MM.1S (cell line): ENCODE results near the gene SDF2L1.

Experiments used
- DNase-seq: peaks from one replicate; pipeline ENCODE4 v3.0.0-alpha.2; 2015
- H2AFZ ChIP-seq: fragments of 300-600 bp; sonication (generic); 2 replicates; pipeline ENCODE4 v1.6.0; 2016; ENCODE audit warnings: antibody characterized with exemption, low read length
- H3F3A ChIP-seq: fragments of 300-600 bp; sonication (generic); 2 replicates; pipeline ENCODE4 v1.6.1; 2016; ENCODE audit warnings: mild to moderate bottlenecking, antibody characterized with exemption, low read length, moderate library complexity, mixed read lengths; ENCODE audit not compliant: insufficient read depth
- H3K27ac ChIP-seq: fragments of 300-600 bp; sonication (generic); 2 replicates; pipeline ENCODE4 v1.5.1; 2016; ENCODE audit warnings: mild to moderate bottlenecking, low read length
- H3K27me3 ChIP-seq: fragments of 300-600 bp; sonication (generic); replicated peaks from 2 replicates; pipeline ENCODE4 v1.6.0; 2016; ENCODE audit warnings: low read length; ENCODE audit not compliant: insufficient read depth
- H3K36me3 ChIP-seq: fragments of 300-600 bp; sonication (generic); replicated peaks from 2 replicates; pipeline ENCODE4 v1.6.1; 2016; ENCODE audit warnings: mild to moderate bottlenecking, low read length, mixed read lengths; ENCODE audit not compliant: insufficient read depth
- H3K4me1 ChIP-seq: fragments of 300-600 bp; sonication (generic); 2 replicates; pipeline ENCODE4 v1.6.1; 2016; ENCODE audit warnings: low read length, mixed read lengths
- H3K4me2 ChIP-seq: fragments of 300-600 bp; sonication (generic); 2 replicates; pipeline ENCODE4 v1.6.0; 2016; ENCODE audit warnings: low read depth, low read length
- H3K4me3 ChIP-seq: fragments of 300-600 bp; sonication (generic); 2 replicates; pipeline ENCODE4 v1.5.1; 2016; ENCODE audit warnings: low read length, mixed read lengths
- H3K79me2 ChIP-seq: fragments of 300-600 bp; sonication (generic); 2 replicates; pipeline ENCODE4 v1.6.1; 2016; ENCODE audit warnings: mixed run types, low read length, mixed read lengths
- H3K9ac ChIP-seq: fragments of 300-600 bp; sonication (generic); 2 replicates; pipeline ENCODE4 v1.6.1; 2016; ENCODE audit warnings: low read length, mixed read lengths
- H3K9me2 ChIP-seq: fragments of 300-600 bp; sonication (generic); replicated peaks from 2 replicates; pipeline ENCODE4 v1.6.1; 2016; ENCODE audit warnings: mild to moderate bottlenecking, low read length, mixed read lengths; ENCODE audit not compliant: insufficient read depth
- H3K9me3 ChIP-seq: fragments of 300-600 bp; sonication (generic); replicated peaks from 2 replicates; pipeline ENCODE4 v1.6.1; 2016; ENCODE audit warnings: mild to moderate bottlenecking, low read length, mixed read lengths; ENCODE audit not compliant: insufficient read depth
- H4K20me1 ChIP-seq: fragments of 300-600 bp; sonication (generic); 2 replicates; pipeline ENCODE4 v1.6.1; 2016; ENCODE audit warnings: mild to moderate bottlenecking, low read length, moderate library complexity, mixed read lengths; ENCODE audit not compliant: insufficient read depth
- CTCF ChIP-seq: fragments of 300-600 bp; sonication (generic); IDR thresholded peaks from 2 replicates; pipeline ENCODE4 v1.5.1; 2016; ENCODE audit warnings: antibody characterized with exemption, low read length, mixed read lengths
- EZH2 ChIP-seq: fragments of 300-600 bp; sonication (generic); optimal IDR thresholded peaks from 2 replicates; pipeline ENCODE3; 2017; ENCODE audit warnings: low read depth, mild to moderate bottlenecking, antibody characterized with exemption, low read length, mixed read lengths
- EZH2phosphoT487 ChIP-seq: fragments of 300-600 bp; sonication (generic); IDR thresholded peaks from 2 replicates; pipeline ENCODE4 v1.6.1; 2018; ENCODE audit warnings: antibody characterized with exemption, low read length

SDF2L1 gene

GRCh38 chr22:21682385-21683175 is 40.5 kb downstream of the SDF2L1 start:
- Histone ChIP-seq H3K36me3 (no peaks in the 10 kb centered on the region; the same call in 1 of the 2 replicates), H3K9me3 (no peaks in the 10 kb centered on the region), H2AFZ (no peak overlapping the region), H3F3A (no peaks in the 10 kb centered on the region), H4K20me1 (no peaks in the 10 kb centered on the region), H3K9me2 (no peaks in the 10 kb centered on the region), H3K4me2 (no peak overlapping the region), H3K4me3 (no peak overlapping the region), H3K4me1 (no peaks in the 10 kb centered on the region), H3K9ac (no peak overlapping the region), H3K27ac (no peak overlapping the region), H3K27me3 (no peaks in the 10 kb centered on the region), H3K79me2 (no peaks in the 10 kb centered on the region)
- TF ChIP-seq EZH2 = no peak
- no peak for TF ChIP-seq CTCF
- TF ChIP-seq EZH2phosphoT487 = no peak
- no peak for DNase-seq

- no peaks in the 10 kb centered on the region; the same call in 1 of the 2 replicates for H3K36me3 ChIP-seq
- H3K4me1 ChIP-seq = no peaks in the 10 kb centered on the region
- H3K4me3 ChIP-seq = no peak overlapping the region
- H3K27me3 ChIP-seq = no peaks in the 10 kb centered on the region
- H3K9me3 ChIP-seq = no peaks in the 10 kb centered on the region
- DNase-seq = no peak
- no peak overlapping the region for H2AFZ ChIP-seq
- no peak overlapping the region for H3K9ac ChIP-seq
- TF ChIP-seq CTCF (no peak), EZH2phosphoT487 (no peak), EZH2 (no peak)
- H3K9me2 ChIP-seq = no peaks in the 10 kb centered on the region
- H3K79me2 ChIP-seq = no peaks in the 10 kb centered on the region
- no peaks in the 10 kb centered on the region for H4K20me1 ChIP-seq
- H3K4me2 ChIP-seq = no peak overlapping the region
- no peaks in the 10 kb centered on the region for H3F3A ChIP-seq
- no peak overlapping the region for H3K27ac ChIP-seq
These were observed 41.3 kb downstream of the SDF2L1 start for GRCh38 chr22:21683401-21683811.

GRCh38 chr22:21684492-21685163 is 42.5 kb downstream of the SDF2L1 start:
- H3K27ac ChIP-seq = no peak overlapping the region
- no peak for DNase-seq
- peaks cover under 1% of the 10 kb centered on the region; the same call in 1 of the 2 replicates for H3K4me1 ChIP-seq
- H2AFZ ChIP-seq = no peak overlapping the region
- no peaks in the 10 kb centered on the region for H3K27me3 ChIP-seq
- H3K79me2 ChIP-seq = no peaks in the 10 kb centered on the region
- 0 out of 2 replicates have a peak, but pooled peaks cover under 1% of the 10 kb centered on the region for H3F3A ChIP-seq
- H3K9me2 ChIP-seq = no peaks in the 10 kb centered on the region
- no peak overlapping the region for H3K4me2 ChIP-seq
- H4K20me1 ChIP-seq = peaks cover 2% of the 10 kb centered on the region; the same call in 1 of the 2 replicates
- H3K9me3 ChIP-seq = no peaks in the 10 kb centered on the region
- TF ChIP-seq EZH2 (no peak), CTCF (no peak), EZH2phosphoT487 (no peak)
- H3K4me3 ChIP-seq = no peak overlapping the region
- no peak overlapping the region for H3K9ac ChIP-seq
- H3K36me3 ChIP-seq = no peaks in the 10 kb centered on the region; the same call in 1 of the 2 replicates
